Measurements from ENCODE around the gene IRAG1. TPM values are rescaled to one million over a fixed set of nuclear protein-coding genes. Genes with fewer than 3 reads are reported as not detected.

The IRAG1 gene
- total and polyA plus RNA-seq, 2 of the 13 experiments (the other 11 are each of a cell fraction or from before 2014, with no cell fraction given), result 0.13 to 0.20 TPM

- ATAC-seq (no peak), DNase-seq (ENCODE audit: low spot score) (no peak), FAIRE-seq (no peak)
- ChIA-PET CTCF (ENCODE audit: low intra/inter-chr PET ratio, low total read pairs) (no interaction called here), POLR2A (no interaction called here)
- TF ChIP-seq NFYB (CRISPR knock-in tag; IDR thresholded peaks at IDR 0.05) (0 out of 2 replicates have a peak, but pooled peaks have one; percentile 12), PAXIP1 (CRISPR knock-in tag; conservative IDR thresholded peaks at IDR 0.05) (no peak)
- Histone ChIP-seq H3K27ac (ENCODE audit: extremely low read length, insufficient read depth, low read length) (no peak overlapping the region), H3K79me2 (ENCODE audit: insufficient read depth, low read length) (no peaks in the 10 kb centered on the region), H3K4me1 (ENCODE audit: insufficient read depth, low read length) (peaks cover 24% of the 10 kb centered on the region), H2AFZ (ENCODE audit: low read length) (no peak overlapping the region), H3K9me3 (ENCODE audit: low read length) (no peaks in the 10 kb centered on the region), H3K4me3 (replicated peaks in 1 of 3; ENCODE audit: insufficient read depth in 1 of 3, low read depth in 2 of 3, low read length in 3 of 3) (no peak overlapping the region), H3K27me3 (ENCODE audit: control insufficient read depth in 1 of 2, insufficient read depth in 2 of 2, low read length in 2 of 2) (no peaks in the 10 kb centered on the region), H3K4me2 (ENCODE audit: low read depth, low read length) (no peak overlapping the region), H3K36me3 (replicated peaks in 1 of 2; ENCODE audit: control insufficient read depth in 1 of 2, insufficient read depth in 2 of 2, low read length in 2 of 2) (no peaks in the 10 kb centered on the region), H3K9ac (ENCODE audit: insufficient read depth, low read depth, low read length) (no peak overlapping the region), H4K20me1 (ENCODE audit: insufficient read depth, low read length) (no peaks in the 10 kb centered on the region)
- 0% methylated on average over 1 of the region's 1 CpG for WGBS (ENCODE audit: low lambda C conversion rate)
- BruUV-seq (replicated peaks), result no TSS peak
- intact Hi-C loops (cut with micrococcal nuclease; ENCODE audit: unreplicated experiment) (no loop called here), in situ Hi-C loops (cut with HindIII; ENCODE audit: extremely low pct_ligation_motif_present, low pct_unique_long_range_greater_than_20kb) (no loop called here)
Measured at GRCh38 chr11:10664496-10664895, 29.1 kb downstream of the IRAG1 start.

GRCh38 chr11:10663990-10664389 lies 29.6 kb downstream of the IRAG1 start:
- CTCF ChIA-PET (ENCODE audit: low intra/inter-chr PET ratio, low total read pairs), result no interaction called here
- H3K4me3 ChIP-seq (replicated peaks in 1 of 3; ENCODE audit: insufficient read depth in 1 of 3, low read depth in 2 of 3, low read length in 3 of 3), result no peak overlapping the region
- TF ChIP-seq PAWR (CRISPR knock-in tag; IDR thresholded peaks at IDR 0.05; ENCODE audit: borderline replicate concordance) (no peak), SAP130 (CRISPR knock-in tag; IDR thresholded peaks at IDR 0.05; ENCODE audit: low read depth) (no peak), ESRRA (CRISPR knock-in tag; IDR thresholded peaks at IDR 0.05; ENCODE audit: low read depth) (no peak), ZNF468 (CRISPR knock-in tag; IDR thresholded peaks at IDR 0.05) (no peak), ZBTB49 (CRISPR knock-in tag; IDR thresholded peaks at IDR 0.05; ENCODE audit: borderline replicate concordance) (no peak), MED8 (CRISPR knock-in tag; IDR thresholded peaks at IDR 0.05; ENCODE audit: insufficient replicate concordance) (no peak), IKZF1 (IDR thresholded peaks at IDR 0.05) (no peak), NFE2 (CRISPR knock-in tag; IDR thresholded peaks at IDR 0.05) (no peak), ZNF773 (CRISPR knock-in tag; IDR thresholded peaks at IDR 0.05; ENCODE audit: borderline replicate concordance) (no peak), ZNF749 (CRISPR knock-in tag; IDR thresholded peaks at IDR 0.05; ENCODE audit: borderline replicate concordance) (no peak), ZNF543 (CRISPR knock-in tag; IDR thresholded peaks at IDR 0.05) (no peak)

More at GRCh38 chr11:10663990-10664389, 29.6 kb downstream of the IRAG1 start:
- no peak overlapping the region for H3K9ac ChIP-seq (ENCODE audit: insufficient read depth, low read depth, low read length)
- H4K20me1 ChIP-seq (ENCODE audit: insufficient read depth, low read length), result no peaks in the 10 kb centered on the region
- DNase-seq (ENCODE audit: low spot score) (no peak), FAIRE-seq (no peak), ATAC-seq (no peak)
- intact Hi-C loops (cut with micrococcal nuclease; ENCODE audit: unreplicated experiment) (no loop called here), in situ Hi-C loops (cut with HindIII; ENCODE audit: extremely low pct_ligation_motif_present, low pct_unique_long_range_greater_than_20kb) (no loop called here)
- no peak overlapping the region for H3K4me2 ChIP-seq (ENCODE audit: low read depth, low read length)
- no peaks in the 10 kb centered on the region for H3K9me3 ChIP-seq (ENCODE audit: low read length)
- no TSS peak for BruUV-seq (replicated peaks)
- no peaks in the 10 kb centered on the region for H3K36me3 ChIP-seq (replicated peaks in 1 of 2; ENCODE audit: control insufficient read depth in 1 of 2, insufficient read depth in 2 of 2, low read length in 2 of 2)
- POLR2A ChIA-PET, result no interaction called here
- no peak overlapping the region for H3K27ac ChIP-seq (ENCODE audit: extremely low read length, insufficient read depth, low read length)
- H3K4me1 ChIP-seq (ENCODE audit: insufficient read depth, low read length), result peaks cover 24% of the 10 kb centered on the region
- H3K27me3 ChIP-seq (ENCODE audit: control insufficient read depth in 1 of 2, insufficient read depth in 2 of 2, low read length in 2 of 2), result no peaks in the 10 kb centered on the region
- 46% methylated on average over 3 of the region's 6 CpGs for WGBS (ENCODE audit: low lambda C conversion rate)
- H2AFZ ChIP-seq (ENCODE audit: low read length), result no peak overlapping the region
- no peaks in the 10 kb centered on the region for H3K79me2 ChIP-seq (ENCODE audit: insufficient read depth, low read length)
